Left lobe of liver (tissue), 2 donors: Measurements from ENCODE around the gene COG5. TPM values are rescaled to one million over a fixed set of nuclear protein-coding genes. Genes with fewer than 3 reads are reported as not detected.

ENCODE experiments used
- ATAC-seq: fragments of 200-7000 bp; cut with Tn5 transposase; one replicate; pipeline ENCODE4 v1.9.1; 2020; ENCODE audit warnings: mild to moderate bottlenecking, moderate library complexity
- DNase-seq: peaks from one replicate; pipeline ENCODE4 v3.0.0-alpha.2; 2020; ENCODE audit warnings: low spot score
- total RNA-seq: library from RNA; stranded (reverse); gene quantifications from one replicate; pipeline ENCODE4 v1.2.1, GENCODE V29; 2021
- donor health status: DM: no; HTN: no; CAD: no; lungs with moderate emphysema.
- donor health status: DM: no; HTN: yes; CAD: no.

The COG5 gene
- total RNA-seq, 1 donor from 2014 or later = 12.9 TPM

DNA sequence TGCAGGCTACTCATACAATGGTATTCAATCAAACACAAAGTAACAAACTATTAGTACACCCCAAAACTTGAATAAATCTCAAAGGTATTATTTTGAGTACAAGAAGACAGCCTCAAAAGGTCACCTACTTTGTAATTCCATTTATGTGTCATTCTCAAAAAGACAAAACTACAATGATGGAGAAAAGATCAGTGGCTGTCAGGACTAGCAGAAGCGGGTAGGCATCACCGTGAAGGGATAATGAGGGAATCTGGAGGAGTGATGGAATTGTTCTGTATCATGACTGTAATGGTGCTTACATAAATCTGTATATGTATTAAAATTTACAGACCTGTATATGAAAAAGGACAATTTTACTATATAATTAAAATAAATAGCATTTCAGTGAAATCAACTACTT lies 37.0 kb downstream of the COG5 start:
- DNase-seq (no peak), ATAC-seq (no peak)

DNA sequence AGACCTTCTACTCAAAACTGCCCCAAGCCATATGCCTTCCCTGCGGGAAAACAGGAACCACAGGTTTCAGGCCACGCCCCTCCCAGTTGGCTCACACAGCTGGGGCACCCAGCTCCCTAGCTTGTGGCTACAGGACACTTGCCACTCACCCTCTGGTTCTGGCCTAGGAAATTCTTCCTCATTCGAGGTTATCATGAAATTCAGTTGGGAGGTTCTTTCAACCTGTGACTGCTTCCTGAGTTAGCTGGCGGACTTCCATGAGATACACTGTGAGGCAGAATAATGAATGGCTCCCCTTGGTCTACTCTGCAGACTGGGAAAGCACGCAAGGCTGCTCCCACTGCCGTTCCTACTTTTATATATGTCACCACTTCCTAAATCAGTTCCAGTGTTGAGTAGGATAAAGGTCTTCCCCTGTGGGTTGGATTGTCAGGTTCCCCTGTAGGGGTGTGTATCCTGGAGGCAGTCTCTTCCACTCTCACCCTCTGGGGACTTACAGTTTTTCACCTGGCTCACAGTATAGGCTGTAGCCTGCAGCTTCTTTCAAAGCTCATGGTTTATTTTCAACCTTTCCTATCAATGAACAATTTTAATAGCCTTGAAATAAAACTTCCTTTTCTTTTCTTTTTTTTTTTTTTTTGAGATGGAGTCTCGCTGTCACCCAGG lies 56.9 kb downstream of the COG5 start:
- DNase-seq (peak; percentile 48), ATAC-seq (peak; percentile 61)

DNA sequence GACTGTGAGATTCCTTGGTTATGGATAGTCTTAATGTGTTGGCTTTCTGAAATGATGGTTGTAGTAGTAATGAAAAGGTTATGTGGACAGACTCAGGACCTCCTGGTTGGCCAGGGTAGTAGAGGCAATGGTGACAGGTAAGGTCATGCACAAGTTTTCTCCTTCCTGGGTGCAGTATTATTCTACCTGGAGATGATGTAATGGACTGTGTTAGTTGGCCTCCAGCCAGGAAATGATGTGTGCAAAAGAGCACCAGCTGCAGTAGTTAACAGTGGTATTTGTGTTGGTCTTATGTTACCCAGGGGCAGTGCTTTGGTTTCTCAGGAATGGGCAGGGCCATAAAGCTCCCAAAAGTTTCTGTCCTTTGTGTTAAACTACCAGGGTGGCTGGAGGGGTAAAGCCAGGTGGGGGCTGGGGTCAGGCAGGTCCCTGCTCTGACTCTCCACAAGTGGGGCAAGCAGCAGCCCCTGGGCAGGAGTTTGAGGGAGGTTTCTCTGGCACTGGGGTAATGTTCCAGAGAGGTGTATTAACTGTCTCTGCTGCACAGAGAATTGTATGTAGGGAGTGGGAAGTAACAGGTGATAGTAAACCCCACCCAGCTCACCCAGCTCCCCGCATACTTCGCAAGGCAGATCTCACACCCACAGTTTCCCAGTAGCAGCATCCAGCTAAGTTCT lies 57.6 kb downstream of the COG5 start:
- peak; percentile 85 for ATAC-seq

DNA sequence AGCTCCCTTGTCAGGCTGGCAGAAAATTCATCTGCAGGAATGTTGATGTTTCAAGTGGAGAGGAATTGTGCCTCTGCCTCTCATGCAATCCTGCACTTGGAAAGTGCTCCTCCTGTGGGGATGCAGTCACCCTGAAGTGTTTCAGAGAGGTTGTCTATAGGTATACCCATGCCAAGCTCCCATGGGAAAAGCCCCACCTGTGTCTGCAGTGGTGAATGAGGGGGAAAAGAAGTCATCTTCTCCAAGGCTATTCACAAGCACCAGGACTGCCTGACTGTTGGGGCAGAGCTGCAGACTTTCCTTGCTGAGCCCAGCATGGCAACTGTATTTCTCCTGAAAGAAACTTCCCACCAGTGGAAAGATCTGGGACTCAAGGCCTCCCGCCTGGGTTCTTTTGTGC lies 58.4 kb downstream of the COG5 start:
- DNase-seq (no peak), ATAC-seq (no peak)

More for the DNA sequence above, 57.6 kb downstream of the COG5 start:
- peak; percentile 55 for DNase-seq

DNA sequence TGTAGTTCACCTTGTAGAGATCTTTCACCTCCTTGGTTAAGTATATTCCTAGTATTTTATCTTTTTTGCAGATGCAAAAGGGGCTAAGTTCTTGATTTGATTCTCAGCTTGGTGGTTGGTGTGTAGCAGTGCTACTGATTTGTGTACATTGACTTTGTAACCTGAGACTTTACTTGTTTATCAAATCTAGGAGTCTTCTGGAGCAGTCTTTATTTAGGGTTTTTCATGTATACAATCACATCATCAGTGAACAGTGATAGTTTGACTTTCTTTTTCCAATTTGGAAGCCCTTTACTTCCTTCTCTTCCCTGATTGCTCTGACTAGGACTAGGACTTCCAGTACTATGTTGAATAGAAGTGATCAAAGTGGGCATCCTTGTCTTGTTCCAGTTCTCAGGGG lies 60.0 kb downstream of the COG5 start:
- DNase-seq (no peak), ATAC-seq (no peak)

DNA sequence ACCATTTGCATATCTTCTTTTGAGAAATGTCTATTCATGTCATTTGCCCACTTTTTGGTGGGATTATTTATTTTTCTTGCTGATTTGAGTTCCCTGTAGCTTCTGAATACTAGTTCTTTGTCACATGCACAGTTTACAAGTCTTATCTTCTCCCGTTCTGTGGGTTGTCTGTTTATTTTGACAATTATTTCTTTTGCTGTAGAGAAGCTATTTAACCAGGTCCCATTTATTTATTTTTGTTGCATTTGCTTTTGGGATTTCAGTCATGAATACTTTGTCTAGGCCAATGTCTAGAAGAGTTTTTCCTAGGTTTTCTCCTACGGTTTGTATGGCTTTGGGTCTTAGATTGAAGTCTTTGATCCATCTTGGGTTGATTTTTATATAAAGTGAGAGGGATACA lies 60.9 kb downstream of the COG5 start:
- ATAC-seq (no peak), DNase-seq (no peak)

DNA sequence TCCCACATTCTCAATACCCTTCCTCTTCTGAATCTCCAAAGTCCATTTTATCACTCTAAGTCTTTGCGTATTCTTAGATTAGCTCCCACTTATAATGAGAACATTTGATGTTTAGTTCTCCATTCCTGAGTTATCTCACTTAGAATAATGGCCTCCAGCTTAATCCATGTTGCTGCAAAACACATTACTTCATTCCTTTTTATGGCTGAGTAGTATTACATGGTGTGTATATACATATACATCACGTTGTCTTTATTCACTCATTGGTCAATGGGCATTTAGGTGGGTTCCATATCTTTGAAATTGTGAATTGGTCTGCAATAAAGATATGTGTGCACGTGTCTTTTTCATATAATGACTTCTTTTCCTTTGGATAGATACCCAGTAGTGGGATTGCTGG lies 61.6 kb downstream of the COG5 start:
- ATAC-seq (no peak), DNase-seq (no peak)

DNA sequence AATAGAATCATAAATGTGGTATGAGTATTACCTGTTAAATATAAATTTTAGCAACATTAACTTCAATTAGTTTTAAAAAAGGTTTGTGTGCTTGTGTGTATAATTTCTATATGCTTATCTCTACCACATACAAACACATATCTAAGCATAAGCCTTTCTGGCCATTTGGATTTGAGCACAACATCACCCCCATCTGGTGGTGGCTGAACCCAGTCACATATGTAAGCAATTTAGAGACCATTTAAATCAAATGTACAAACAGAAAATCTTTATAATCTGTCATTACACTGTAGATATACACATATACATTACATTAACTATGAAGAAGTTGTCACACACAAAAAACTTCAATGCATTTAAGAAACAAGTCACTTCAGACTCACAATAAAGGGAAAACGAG lies 62.1 kb downstream of the COG5 start:
- DNase-seq = no peak
- peak; percentile 47 for ATAC-seq

DNA sequence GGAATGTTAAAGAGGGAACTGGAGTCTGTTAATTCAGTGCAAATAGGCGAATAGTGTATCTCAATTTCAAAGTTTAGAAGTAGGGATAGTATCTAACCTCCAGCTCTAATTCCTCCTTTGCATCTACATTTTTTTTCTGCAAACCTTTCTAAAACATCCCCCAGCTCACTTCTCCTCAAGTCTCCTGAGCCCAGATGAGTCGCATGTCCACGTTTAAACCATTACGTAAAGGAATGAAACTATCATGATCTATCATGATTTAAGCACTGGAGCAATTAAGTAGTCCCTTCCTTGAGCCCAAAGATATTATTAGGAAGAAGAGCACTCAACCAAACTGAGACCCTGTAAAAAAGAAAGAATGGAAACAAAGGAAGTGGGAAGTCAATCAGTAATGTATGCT lies 64.0 kb downstream of the COG5 start:
- DNase-seq = no peak
- no peak for ATAC-seq

DNA sequence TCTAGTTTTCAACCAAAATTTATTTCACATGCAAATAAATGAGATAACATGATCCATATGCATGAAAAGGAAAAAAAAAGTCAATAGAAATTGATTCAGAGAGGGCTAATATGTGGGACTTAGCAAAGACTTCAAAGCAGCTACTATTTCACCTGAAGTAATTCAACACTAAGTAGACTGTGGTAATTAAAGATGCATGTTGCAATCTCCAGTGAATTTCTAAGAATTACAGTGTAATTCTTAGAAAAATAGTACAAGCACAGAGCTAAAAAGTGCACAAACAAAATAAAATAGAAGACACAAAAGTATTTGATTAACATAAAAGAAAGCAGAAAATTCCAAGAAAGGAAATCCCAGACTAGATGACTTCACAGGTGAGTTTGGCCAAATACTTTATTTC lies 68.2 kb downstream of the COG5 start:
- DNase-seq (no peak), ATAC-seq (no peak)

DNA sequence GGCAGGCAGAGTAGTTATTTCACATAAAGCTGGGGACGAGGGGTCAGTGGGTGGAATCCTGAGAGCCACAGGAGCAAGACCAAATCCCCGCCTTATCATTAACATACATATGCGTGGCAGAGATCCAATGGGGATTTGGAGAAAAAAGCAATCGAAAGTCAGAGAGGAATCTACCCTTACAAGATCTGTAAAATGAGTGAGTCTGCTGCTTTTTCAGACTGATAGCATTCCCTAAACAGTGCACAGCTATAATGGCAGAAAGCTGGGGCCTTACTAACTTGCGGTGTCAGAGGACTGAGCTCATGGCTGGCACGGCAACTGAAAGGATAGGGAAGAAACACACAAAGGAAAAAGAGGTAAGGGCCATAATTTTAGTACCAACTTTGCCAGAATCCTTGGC lies 68.8 kb downstream of the COG5 start:
- DNase-seq (no peak), ATAC-seq (no peak)

DNA sequence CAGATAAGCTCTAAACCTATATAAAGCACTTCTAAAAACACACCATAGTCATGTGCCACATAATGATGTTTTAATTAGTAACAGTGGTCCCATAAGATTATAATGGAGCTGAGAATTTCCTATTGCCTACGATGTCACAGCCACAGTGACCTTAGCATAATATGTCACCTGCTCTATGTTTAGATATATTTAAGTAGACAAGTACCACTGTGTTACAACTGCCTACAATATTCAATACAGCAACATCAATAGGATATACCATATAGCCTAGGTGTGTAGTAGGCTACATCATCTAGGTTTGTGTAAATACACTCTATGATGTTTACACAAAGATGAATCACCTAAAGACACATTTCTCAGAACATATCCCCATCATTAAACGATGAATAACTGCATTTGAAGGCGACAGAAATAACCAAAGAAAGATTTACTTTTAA lies 69.4 kb downstream of the COG5 start:
- ATAC-seq = no peak
- no peak for DNase-seq

DNA sequence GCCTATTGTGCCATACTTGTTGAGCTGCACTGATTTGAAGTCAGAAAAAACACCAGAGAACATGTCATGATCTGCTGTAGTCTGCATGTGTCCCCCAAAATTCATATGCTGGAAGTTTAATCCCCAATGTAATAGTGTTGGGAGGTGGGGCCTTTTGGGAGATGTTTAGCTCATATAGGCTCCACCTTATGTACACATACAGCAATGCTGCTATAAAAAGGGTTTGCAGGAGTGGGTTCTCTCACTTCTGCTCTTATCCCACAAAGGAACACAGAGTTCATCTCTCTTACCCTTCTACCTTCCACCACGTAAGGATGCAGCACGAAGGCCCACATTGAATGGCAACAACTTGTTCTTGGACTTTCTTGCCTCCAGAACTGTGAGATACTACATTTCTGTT lies 70.8 kb downstream of the COG5 start:
- ATAC-seq (no peak), DNase-seq (no peak)

DNA sequence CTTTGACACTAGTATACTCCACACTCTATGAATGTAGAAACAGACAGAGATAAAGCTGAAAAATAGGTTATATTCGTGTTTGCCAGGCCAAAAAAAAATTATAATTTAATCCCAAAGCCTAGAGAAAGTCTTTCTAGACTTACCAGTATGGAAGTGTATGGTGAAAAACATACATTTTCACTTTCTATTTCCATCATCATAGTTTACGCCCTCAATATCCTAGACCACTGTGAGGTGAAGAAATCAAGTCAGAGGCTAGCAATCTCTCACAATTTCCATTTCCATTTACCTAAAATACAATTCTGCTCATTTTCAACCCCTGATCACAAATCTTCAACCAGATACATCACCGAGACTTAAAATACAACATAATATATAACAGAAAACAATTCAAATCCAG lies 77.7 kb downstream of the COG5 start:
- DNase-seq = no peak
- no peak for ATAC-seq

DNA sequence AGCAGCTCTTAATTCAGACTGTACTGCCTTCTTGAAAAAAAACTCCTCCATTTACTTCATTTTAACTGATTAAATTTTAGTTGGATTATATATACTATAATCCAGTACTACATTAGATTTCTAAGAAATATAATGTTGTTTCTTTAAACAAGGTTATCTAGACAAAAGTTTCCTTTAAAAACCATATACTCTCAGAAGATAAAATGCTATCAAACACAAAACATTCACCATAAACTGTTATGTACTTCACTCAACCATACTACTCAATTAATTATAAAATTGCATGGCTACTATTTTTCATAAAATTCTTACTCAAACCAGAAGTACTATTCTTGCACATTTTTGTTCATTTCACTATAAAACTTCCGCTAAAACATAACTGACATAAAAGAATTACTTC lies 81.1 kb downstream of the COG5 start:
- DNase-seq (no peak), ATAC-seq (no peak)

DNA sequence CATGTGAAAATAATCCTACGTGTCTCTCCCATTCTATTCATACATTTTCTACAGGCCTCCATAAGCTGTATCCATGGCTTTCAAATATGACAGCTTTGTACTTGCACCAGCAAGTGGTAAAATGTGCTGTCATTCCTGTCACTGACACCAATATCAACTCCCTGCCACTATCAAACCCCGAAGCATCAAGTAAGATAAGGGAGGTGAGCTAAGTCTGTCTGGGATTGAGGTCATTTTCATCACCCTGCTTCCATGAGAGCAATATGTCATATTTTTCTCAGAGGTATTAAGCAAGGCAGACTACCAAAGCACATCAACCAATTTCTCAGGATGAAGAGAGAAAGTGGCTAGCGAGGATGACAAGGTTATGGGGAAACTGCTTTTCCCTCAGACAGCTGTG lies 82.8 kb downstream of the COG5 start:
- ATAC-seq = no peak
- no peak for DNase-seq

DNA sequence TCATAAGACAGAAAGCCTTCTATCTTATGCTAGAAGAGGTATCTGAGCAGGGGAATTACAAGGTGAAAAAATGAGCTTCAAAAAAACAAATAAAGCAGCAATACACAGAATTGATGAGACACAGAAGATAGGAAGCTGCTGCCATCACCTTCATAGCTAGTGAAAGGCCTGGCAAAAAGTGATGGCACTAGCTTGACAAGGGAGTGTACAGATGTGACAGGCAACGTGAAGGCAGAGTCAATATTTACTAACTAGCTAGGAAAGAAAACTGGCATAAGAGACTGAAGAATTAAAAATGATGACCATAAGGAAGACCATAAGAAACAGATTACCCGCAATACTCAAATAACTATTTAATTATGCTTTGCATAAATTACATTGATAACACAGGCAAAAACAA lies 84.4 kb downstream of the COG5 start:
- DNase-seq (no peak), ATAC-seq (peak; percentile 70)

DNA sequence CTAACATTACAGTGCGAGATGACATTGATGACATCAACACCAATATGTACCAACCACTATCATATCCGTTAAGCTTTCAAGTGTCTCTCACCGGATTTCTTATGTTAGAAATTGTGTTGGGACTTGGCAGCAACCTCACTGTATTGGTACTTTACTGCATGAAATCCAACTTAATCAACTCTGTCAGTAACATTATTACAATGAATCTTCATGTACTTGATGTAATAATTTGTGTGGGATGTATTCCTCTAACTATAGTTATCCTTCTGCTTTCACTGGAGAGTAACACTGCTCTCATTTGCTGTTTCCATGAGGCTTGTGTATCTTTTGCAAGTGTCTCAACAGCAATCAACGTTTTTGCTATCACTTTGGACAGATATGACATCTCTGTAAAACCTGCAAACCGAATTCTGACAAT lies 89.6 kb downstream of the COG5 start:
- ATAC-seq (no peak), DNase-seq (no peak)

DNA sequence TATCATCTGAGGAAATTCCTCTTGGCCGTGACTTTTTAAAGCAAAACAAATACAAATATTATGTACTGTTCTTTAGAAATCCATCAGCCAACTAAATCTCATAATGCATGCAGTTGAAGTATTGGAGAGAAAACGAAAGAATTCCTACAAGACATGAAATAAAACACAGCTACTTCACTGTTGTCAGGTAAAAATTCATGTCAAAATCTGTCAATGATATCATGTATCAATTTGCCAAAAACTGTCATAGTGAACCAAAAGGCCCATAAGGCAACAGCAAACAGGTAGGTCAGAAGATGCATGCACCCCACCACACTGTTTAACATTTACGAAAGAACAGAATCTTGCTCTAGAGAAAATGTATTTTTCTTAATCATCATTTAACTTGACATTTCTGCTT lies 91.6 kb downstream of the COG5 start:
- DNase-seq = no peak
- ATAC-seq = no peak

DNA sequence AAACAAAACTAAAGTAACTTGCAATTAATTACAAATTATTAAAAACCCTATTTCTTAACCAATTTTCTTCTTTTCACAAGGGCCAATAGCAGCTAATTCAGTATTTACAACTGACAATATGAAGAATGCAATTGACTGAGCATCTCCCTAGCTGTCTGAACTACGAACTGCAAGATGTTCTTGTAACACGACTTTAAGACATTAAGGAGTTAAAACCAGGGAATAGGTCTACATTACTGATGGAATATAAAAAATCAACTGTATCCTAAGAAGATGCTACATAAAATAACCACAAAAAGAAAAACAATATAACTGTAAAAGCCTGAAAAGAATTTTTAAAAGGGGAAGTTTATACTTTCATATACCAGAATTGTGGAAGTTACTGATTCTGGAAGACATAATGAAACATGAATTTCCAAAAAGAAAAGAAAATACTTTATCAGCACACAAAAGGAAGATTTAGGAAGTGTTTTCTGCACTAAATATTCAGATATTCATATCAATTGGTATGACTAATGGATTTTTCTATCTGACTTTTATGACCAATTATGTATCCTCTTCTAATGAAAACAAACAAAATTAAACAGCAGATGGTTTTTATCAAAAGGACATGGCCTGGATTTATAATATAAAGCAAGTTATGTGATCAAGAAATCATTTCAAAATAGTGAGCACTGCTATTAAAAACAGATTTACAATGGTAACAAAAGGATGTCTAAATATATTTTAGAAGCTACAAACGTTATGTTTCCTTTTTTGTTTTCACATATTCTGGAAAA lies 92.2 kb downstream of the COG5 start:
- ATAC-seq (no peak), DNase-seq (no peak)

DNA sequence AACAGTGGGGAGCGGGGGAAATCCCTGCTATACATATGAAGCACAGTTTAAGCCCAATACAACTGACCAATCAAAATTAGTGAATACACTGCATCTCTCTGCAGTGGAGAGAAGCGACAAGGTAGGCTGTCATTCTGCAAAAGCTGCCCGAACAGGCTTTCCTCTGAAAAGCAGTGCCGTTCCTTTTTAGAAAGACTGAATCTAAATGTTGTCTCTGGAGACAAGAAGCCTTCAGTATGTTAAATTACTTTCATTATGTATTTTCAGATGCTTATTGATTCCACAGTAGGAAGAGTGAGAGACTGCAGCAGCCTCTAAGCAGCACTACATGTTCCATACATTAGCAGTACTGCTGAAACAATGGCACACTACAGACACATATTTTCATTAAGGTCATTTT lies 93.8 kb downstream of the COG5 start, which contains the start of gene GPR22:
Gene GPR22, plus strand, starts transcription at position 129 of the 400 bp plus-strand sequence. CDS start 4,004 bp downstream, outside the sequence.
- ATAC-seq = no peak

DNA sequence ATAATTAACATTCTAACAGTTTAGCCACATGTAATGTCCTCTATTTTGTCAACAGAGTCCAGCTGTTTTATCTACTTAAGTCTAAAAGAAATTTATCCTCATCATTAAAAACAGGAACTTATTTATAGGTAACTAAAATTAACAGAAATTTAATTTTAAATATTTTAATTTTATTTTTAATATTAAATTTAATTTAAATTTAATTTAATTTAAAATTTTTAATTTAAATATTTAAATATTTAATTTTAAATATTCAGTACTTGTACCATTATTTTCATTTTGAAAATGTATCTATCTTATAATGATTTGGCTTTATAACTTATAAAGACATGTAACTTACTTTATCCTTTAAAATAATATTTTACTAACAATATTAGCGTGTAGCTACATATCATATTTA lies 94.9 kb downstream of the COG5 start:
- DNase-seq (no peak), ATAC-seq (no peak)

More for the DNA sequence above, 93.8 kb downstream of the COG5 start, which contains the start of gene GPR22:
- no peak for DNase-seq
